ENCODE data around the gene CAPN5.
A peak's percentile ranks its signal among the peaks of the same experiment; 100 is the strongest.

- TF ChIP-seq CTCF (IDR thresholded peaks at IDR 0.05 in 8 of 11, conservative IDR thresholded peaks at IDR 0.05 in 3 of 11) (peak in 8 of 11 experiments; percentile 13 to 58 (median 34)), POLR2A (IDR thresholded peaks at IDR 0.05) (peak in 1 of 3 donors; percentile 13), POLR2AphosphoS5 (IDR thresholded peaks at IDR 0.05) (peak; percentile 64 to 83 (median 76))
These were observed 6.7 kb downstream of the CAPN5 start for GRCh38 chr11:77073328-77074001.
